Esophagus muscularis mucosa (tissue), 4 donors: ENCODE measurements around the gene RNH1.

Experiments
- CTCF ChIP-seq, 3 experiments: fragments of 200-600 bp in 2 of 3; fragments of 450-650 bp in 1 of 3; sonication (generic) in 2 of 3; IDR thresholded peaks; one replicate each; pipeline ENCODE4 v1.5.1; 2017 to 2019; ENCODE audit warnings: antibody characterized with exemption in 3 of 3, mild to moderate bottlenecking in 2 of 3, moderate library complexity in 1 of 3
- EP300 ChIP-seq: sonication (generic); formaldehyde crosslinking; IDR thresholded peaks from one replicate; pipeline ENCODE4 v1.6.1; 2017; ENCODE audit warnings: antibody characterized with exemption
- POLR2A ChIP-seq: fragments of 450-650 bp; IDR thresholded peaks from one replicate; pipeline ENCODE4 v1.6.1; 2017; ENCODE audit warnings: antibody characterized with exemption, moderate library complexity, mild to moderate bottlenecking, low read depth
- POLR2AphosphoS5 ChIP-seq, 2 donors: sonication (generic); formaldehyde crosslinking; IDR thresholded peaks; one replicate each; pipeline ENCODE4 v1.6.1; 2017; ENCODE audit warnings: antibody characterized with exemption in 2 of 2

DNA sequence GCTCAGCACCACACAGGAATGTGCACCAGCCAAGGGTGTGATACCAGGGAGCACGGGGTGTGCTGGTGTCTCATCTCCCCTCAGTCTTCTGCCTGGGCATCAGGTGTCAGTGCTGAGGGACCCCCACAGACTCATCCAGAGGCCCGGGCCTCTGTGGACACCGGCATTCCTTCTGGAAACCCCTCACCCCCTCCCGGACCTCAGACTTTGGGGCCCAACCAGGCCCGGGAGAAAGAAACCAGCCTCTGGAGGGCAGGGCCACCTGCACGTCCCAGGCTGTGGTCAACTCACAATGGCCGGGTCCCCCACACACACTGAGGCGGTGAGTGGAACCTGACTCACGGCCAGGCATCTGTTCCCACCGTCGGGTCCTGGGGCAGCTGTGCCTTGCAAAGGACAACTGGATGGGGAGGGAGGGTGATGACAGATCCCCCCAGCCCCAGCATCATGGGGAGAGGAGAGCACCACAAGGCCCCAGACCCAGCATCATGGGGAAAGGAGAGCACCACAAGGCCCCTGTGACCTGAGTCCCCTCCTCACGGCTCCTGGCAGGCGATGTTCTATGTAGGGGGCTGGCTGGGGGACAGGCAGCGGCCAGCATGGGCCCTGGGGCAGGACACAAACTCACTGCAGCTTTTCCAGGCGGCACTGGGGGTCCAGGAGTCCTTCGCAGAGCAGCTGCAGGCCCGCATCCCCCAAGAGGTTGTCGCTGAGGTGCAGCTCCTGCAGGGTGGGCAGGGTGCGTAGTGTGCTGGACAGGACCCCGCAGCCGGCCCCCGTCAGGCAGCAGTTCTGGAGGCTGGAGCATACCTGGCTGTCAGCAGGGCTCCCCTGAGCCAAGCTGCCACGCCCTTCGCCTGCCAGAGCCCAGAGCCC, 7.6 kb downstream of the RNH1 start:
- TF ChIP-seq EP300 (no peak), CTCF (IDR thresholded peaks at IDR 0.05) (no peak), POLR2AphosphoS5 (IDR thresholded peaks at IDR 0.05) (no peak), POLR2A (no peak)
